ENCODE measurements around the gene CLEC16A. TPM values are rescaled to one million over a fixed set of nuclear protein-coding genes. Genes with fewer than 3 reads are reported as not detected.

Gene CLEC16A
- polyA plus RNA-seq, 3 donors, result 3.4 to 12.0 (median 5.8) TPM

GRCh38 chr16:11017499-11017898, 73.1 kb downstream of the CLEC16A start:
- peaks cover 0 to 3% (median 0%) of the 10 kb centered on the region in 3 donors for H3K27me3 Mint-ChIP-seq (ENCODE audit: low read depth in 3 of 3)
- intact Hi-C loops (cut with micrococcal nuclease), result no loop called here
- no peak overlapping the region for H3K4me2 ChIP-seq (replicated peaks; ENCODE audit: extremely low read depth, low read length, poor library complexity, severe bottlenecking)
- TF ChIP-seq, protein P1, sequence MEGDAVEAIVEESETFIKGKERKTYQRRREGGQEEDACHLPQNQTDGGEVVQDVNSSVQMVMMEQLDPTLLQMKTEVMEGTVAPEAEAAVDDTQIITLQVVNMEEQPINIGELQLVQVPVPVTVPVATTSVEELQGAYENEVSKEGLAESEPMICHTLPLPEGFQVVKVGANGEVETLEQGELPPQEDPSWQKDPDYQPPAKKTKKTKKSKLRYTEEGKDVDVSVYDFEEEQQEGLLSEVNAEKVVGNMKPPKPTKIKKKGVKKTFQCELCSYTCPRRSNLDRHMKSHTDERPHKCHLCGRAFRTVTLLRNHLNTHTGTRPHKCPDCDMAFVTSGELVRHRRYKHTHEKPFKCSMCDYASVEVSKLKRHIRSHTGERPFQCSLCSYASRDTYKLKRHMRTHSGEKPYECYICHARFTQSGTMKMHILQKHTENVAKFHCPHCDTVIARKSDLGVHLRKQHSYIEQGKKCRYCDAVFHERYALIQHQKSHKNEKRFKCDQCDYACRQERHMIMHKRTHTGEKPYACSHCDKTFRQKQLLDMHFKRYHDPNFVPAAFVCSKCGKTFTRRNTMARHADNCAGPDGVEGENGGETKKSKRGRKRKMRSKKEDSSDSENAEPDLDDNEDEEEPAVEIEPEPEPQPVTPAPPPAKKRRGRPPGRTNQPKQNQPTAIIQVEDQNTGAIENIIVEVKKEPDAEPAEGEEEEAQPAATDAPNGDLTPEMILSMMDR (IDR thresholded peaks at IDR 0.05), result no peak
- H3K4me3 Mint-ChIP-seq, result no peak overlapping the region
- no peaks in the 10 kb centered on the region for H3K9me3 ChIP-seq (replicated peaks in 1 of 2; ENCODE audit: control insufficient read depth in 1 of 2, insufficient read depth in 1 of 2, low read length in 2 of 2)
- no peak for DNase-seq
- no CpG with 5 or more reads among the region's 2 CpGs for WGBS (ENCODE audit: insufficient coverage)
- H3K9me3 Mint-ChIP-seq, result no peaks in the 10 kb centered on the region
- H3K36me3 ChIP-seq (replicated peaks in 1 of 2; ENCODE audit: control insufficient read depth in 1 of 2, insufficient read depth in 2 of 2, low read length in 2 of 2), result peaks cover 31 to 53% of the 10 kb centered on the region in 2 donors
- no peaks in the 10 kb centered on the region for H3K27me3 ChIP-seq (ENCODE audit: control insufficient read depth in 2 of 2, insufficient read depth in 2 of 2, low read length in 2 of 2)
- no peak overlapping the region for H3K27ac ChIP-seq (ENCODE audit: low read depth in 1 of 2, low read length in 2 of 2)
- H3K27ac Mint-ChIP-seq, result no peak overlapping the region
- no peak overlapping the region for H2AFZ ChIP-seq (ENCODE audit: insufficient read depth, low read depth, low read length, poor library complexity, severe bottlenecking)
- no peak overlapping the region for H3K4me3 ChIP-seq (replicated peaks in 1 of 3; ENCODE audit: low read depth in 2 of 3, low read length in 3 of 3)
- H3K4me1 ChIP-seq (ENCODE audit: control insufficient read depth in 1 of 2, insufficient read depth in 2 of 2, low read length in 2 of 2), result no peaks in the 10 kb centered on the region
- no peaks in the 10 kb centered on the region for H4K20me1 ChIP-seq (ENCODE audit: insufficient read depth, low read length)
- H3K36me3 Mint-ChIP-seq, result peaks cover 60 to 75% of the 10 kb centered on the region in 2 donors
- H3K9ac ChIP-seq (ENCODE audit: insufficient read depth, low read length, poor library complexity, severe bottlenecking), result no peak overlapping the region
- no peaks in the 10 kb centered on the region for H3K4me1 Mint-ChIP-seq
- H3K79me2 ChIP-seq (ENCODE audit: insufficient read depth, low read length), result no peaks in the 10 kb centered on the region

DNA sequence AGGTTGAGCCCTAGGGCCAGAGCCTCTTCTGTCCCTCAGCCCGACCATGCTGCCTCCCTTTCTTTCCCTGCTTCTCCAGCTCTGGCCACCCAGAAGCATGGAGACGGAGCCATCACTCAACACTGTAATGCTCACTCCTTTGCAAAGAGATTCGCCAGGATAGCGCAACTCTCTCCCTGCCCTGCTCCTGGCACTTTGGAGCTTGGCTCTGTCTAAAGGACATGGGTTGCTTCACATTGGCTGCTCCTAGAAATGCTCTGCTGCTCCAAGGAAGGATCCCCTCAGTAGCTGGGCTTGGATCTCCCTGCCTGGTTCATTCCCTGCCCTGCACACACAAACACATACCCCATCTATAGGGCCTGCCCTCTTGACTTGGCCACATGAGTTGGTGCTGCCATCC, 76.0 kb downstream of the CLEC16A start:
- peaks cover 0 to 3% (median 0%) of the 10 kb centered on the region in 3 donors for H3K27me3 Mint-ChIP-seq (ENCODE audit: low read depth in 3 of 3)
- no peak overlapping the region for H3K9ac ChIP-seq (ENCODE audit: insufficient read depth, low read length, poor library complexity, severe bottlenecking)
- no peaks in the 10 kb centered on the region for H3K9me3 ChIP-seq (replicated peaks in 1 of 2; ENCODE audit: control insufficient read depth in 1 of 2, insufficient read depth in 1 of 2, low read length in 2 of 2)
- H4K20me1 ChIP-seq (ENCODE audit: insufficient read depth, low read length), result no peaks in the 10 kb centered on the region
- no peak overlapping the region for H2AFZ ChIP-seq (ENCODE audit: insufficient read depth, low read depth, low read length, poor library complexity, severe bottlenecking)
- H3K4me2 ChIP-seq (replicated peaks; ENCODE audit: extremely low read depth, low read length, poor library complexity, severe bottlenecking), result no peak overlapping the region
- intact Hi-C loops (cut with micrococcal nuclease), result no loop called here
- peaks cover 3 to 11% (median 5%) of the 10 kb centered on the region in 7 donors for H3K9me3 Mint-ChIP-seq
- no peak overlapping the region for H3K4me3 ChIP-seq (replicated peaks in 1 of 3; ENCODE audit: low read depth in 2 of 3, low read length in 3 of 3)
- no peak for DNase-seq
- H3K36me3 ChIP-seq (replicated peaks in 1 of 2; ENCODE audit: control insufficient read depth in 1 of 2, insufficient read depth in 2 of 2, low read length in 2 of 2), result peaks cover 40 to 54% of the 10 kb centered on the region in 2 donors
- no peak overlapping the region for H3K27ac Mint-ChIP-seq
- peaks cover 67 to 87% of the 10 kb centered on the region in 2 donors for H3K36me3 Mint-ChIP-seq
- no peak overlapping the region for H3K4me3 Mint-ChIP-seq
- no peaks in the 10 kb centered on the region for H3K4me1 ChIP-seq (ENCODE audit: control insufficient read depth in 1 of 2, insufficient read depth in 2 of 2, low read length in 2 of 2)
- 100% methylated on average over 2 of the region's 4 CpGs for WGBS (ENCODE audit: insufficient coverage)
- TF ChIP-seq, protein P1 (IDR thresholded peaks at IDR 0.05), result no peak
- H3K79me2 ChIP-seq (ENCODE audit: insufficient read depth, low read length), result no peaks in the 10 kb centered on the region
- H3K27ac ChIP-seq (ENCODE audit: low read depth in 1 of 2, low read length in 2 of 2), result no peak overlapping the region
- H3K27me3 ChIP-seq (ENCODE audit: control insufficient read depth in 2 of 2, insufficient read depth in 2 of 2, low read length in 2 of 2), result no peaks in the 10 kb centered on the region
- no peaks in the 10 kb centered on the region for H3K4me1 Mint-ChIP-seq

Data from CD14-positive monocyte (primary cell).